GM04504 (cell line): Measurements from ENCODE around the gene FAM90A1.
"Not testable (repeated sequence)": the region's sequence is repeated elsewhere in the genome, so short reads cannot be mapped to it uniquely, and the experiment has no call there.

ENCODE experiments used
- DNase-seq: peaks from one replicate; pipeline ENCODE4 v3.0.0-alpha.2; 2012; ENCODE audit warnings: low read depth

The FAM90A1 gene, protein sequence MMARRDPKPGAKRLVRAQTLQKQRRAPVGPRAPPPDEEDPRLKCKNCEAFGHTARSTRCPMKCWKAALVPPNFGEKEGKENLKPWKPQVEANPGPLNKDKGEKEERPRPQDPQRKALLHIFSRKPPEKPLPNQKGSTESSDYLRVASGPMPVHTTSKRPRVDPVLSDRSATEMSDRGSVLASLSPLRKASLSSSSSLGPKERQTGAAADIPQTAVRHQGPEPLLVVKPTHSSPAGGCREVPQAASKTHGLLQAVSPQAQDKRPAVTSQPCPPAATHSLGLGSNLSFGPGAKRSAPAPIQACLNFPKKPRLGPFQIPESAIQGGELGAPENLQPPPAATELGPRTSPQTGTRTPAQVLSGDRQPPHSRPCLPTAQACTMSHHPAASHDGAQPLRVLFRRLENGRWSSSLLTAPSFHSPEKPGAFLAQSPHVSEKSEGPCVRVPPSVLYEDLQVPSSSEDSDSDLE

DNA sequence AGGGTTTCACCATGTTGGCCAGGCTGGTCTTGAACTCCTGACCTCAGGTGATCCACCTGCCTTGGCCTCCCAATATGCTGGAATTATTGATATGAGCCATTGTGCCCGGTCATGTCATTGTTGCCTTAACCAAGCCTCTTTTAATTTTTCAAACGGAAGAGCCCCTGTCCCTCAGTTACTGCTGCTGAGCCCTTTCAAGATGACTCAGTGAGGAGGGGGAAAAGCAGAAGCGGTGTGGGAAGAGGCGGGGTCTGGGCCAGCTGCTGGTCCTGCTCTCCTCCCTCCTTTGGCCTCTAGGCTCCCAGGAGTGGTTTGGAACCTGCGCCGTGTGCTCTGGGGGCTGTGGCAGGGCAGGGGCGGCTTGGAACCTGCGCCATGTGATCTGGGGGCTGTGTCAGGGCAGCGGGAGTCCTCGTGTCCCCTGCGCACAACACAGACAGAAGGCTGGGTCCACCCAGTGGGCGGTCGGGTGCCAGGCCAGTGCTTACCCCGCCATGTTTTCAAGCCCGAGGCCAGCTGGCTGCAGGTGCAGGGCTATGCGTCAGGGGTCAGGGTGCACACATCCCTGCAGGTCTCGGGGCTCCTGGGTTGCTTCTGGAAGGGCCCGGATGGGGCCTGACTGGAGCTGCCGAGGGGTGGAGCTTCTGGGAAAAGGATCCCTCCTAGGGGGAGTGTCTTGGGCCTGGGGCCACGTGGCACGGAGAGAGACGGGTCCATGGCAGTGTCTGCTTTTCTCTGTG, at the start of gene FAM90A1:
TSS of gene FAM90A1 (minus strand) at position 627 of the 740 bp plus-strand sequence. CDS start 2,786 bp downstream, outside the sequence.
- DNase-seq = not testable (repeated sequence)

DNA sequence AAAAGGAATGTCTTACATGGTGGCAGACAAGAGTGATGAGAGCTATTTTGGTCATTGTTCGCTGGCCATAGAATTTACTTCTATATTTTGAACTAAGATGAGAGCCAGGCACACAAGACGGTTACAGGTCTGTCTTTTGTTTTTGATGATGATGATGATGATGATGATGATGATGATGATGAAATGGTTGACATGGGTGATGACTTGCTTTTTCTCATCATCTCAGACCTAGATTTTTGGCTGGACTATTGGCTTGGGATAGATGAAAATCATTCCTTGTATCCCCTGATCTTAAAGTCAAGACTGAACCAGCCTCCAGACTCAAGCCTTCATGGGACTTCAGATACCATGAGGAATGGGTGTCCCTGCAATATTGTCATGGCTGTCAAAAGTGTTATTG, 49.0 kb upstream of the FAM90A1 start:
- DNase-seq = not testable (repeated sequence)

DNA sequence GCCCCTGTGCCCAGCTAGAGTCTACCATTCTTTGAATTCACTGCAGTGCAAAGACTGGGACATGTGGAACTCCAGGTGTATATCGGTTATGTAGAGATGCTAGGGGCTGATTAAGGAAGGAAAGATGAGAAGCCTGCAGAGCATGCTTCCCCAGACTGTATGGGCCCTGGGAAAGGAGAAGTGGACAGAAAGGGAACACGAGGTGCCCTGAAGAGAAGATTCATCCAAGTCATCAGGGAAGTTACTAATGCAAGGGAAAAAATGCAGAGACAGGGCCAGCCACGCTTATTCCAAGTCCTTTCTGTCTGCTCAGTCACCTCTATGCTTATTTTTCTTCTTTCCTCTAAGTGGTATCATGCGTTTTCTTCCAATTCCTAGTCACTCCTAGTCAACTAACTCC, 39.3 kb upstream of the FAM90A1 start:
- not testable (repeated sequence) for DNase-seq

DNA sequence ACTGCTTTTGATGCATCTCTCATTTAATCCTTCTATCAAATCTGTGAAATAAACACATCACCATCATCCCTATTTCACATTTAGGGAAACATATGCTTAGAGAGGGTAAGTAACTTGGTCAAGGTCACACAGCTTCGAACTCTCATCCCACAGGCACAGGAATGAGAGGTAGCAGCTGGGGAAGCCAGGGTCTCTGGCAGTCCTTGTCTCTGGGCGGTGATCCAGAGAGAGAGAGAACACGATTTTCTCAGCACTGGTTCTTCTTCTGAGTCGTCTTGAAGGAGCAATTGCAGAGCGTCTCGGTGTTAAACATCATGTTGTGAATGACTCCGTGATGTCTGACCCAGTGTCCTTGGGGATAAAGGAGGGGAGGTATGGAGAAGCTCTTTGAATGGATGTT, 36.8 kb upstream of the FAM90A1 start:
- not testable (repeated sequence) for DNase-seq

DNA sequence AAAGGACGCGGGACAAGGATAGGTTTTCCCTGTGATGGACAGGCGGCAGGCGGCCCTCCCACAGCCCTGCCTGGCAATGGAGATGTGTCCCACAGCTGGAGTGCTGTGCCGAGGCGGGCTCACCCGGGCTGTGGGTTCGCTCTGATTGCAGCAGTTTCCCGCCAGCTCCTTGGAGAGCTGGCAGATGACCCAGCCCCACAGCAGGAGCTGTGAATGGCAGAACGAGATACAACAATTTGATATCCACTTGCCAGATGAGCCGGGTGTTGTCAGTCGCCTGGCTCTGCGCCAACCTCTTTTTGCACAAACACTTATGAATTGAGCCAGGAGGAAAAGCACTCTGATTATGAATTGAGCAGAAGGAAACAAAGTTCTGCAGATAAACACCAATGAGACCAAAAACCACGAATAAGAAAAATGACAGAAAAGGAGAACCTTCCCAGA, 33.7 kb upstream of the FAM90A1 start:
- not testable (repeated sequence) for DNase-seq

DNA sequence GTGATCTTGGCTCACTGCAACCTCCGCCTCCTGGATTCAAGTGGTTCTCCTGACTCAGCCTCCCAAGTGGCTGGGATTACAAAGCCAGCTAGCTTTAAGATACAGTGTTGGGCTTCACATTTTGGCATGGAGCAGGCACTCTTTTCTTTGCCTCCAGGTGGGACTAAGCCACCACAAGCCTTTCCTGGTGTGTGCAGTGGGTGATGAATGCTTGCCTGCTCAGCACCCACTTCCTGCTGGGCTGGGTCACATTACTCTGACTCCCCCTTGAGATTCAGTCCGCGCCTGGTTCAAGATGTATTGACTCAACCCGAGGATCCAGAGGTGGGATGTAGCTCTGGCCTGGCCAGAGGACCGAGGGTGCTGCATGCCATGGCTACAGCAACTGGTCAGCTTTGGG, 28.9 kb upstream of the FAM90A1 start:
- not testable (repeated sequence) for DNase-seq

DNA sequence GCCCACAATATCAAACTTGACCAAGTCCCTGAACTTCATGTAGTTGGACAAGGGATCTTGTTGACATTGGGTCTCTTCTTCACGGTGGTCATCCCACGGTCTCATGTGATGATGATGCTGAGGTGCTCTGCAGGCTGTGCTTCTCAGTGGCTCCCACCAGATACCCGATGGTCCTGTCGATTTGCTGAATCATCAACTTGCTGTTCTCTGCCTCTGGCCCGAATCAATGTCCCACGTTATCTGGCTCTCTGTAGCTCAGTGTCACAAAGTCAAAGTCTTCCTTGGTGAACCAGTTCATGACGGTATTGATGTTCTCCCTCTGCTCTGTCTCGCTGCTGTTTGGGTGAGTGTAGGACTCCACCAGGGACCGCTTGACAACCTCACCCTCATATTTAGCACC, 27.3 kb upstream of the FAM90A1 start:
- DNase-seq = not testable (repeated sequence)

DNA sequence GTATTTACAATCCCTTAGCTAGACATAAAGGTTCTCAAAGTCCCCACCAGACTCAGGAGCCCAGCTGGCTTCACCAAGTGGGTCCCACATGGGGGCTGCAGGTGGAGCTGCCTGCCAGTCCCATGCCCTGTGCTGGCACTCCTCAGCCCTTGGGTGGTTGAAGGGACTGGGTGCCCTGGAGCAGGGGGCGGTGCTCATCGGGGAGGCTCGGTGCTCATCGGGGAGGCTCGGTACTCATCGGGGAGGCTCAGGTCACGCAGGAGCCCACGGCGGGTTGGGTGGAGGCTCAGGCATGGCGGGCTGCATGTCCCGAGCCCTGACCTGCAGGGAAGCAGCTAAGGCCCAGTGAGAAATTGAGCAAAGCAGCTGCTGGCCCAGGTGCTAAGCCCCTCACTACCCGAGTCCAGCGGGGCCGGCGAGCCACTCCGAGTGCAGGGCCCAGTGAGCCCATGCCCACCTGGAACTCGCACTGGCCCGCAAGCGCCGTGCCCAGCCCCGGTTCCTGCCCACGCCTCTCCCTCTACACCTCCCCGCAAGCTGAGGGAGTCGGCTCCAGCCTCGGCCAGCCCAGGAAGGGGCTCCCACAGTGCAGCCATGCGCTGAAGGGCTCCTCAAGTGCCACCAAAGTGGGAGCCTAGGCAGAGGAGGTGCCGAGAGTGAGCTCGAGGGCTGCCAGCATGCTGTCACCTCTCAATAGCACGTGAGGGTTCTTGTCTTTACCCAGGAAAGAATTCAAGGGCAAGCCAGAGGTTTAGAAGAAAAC, 24.8 kb upstream of the FAM90A1 start:
- DNase-seq = not testable (repeated sequence)

DNA sequence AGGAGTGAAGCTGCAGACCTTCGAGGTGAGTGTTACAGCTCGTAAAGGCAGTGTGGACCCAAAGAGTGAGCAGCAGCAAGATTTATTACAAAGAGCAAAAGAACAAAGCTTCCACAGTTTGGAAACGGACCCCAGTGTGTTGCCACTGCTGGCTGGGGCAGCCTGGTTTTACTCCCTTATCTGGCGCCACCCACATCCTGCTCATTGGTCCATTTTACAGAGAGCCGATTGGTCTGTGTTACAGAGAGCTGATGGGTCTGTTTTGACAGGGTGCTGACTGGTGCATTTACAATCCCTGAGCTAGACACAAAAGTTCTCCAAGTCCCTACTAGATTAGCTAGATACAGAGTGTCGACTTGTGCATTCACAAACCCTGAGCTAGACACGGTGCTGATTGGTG, 24.2 kb upstream of the FAM90A1 start:
- DNase-seq = not testable (repeated sequence)

DNA sequence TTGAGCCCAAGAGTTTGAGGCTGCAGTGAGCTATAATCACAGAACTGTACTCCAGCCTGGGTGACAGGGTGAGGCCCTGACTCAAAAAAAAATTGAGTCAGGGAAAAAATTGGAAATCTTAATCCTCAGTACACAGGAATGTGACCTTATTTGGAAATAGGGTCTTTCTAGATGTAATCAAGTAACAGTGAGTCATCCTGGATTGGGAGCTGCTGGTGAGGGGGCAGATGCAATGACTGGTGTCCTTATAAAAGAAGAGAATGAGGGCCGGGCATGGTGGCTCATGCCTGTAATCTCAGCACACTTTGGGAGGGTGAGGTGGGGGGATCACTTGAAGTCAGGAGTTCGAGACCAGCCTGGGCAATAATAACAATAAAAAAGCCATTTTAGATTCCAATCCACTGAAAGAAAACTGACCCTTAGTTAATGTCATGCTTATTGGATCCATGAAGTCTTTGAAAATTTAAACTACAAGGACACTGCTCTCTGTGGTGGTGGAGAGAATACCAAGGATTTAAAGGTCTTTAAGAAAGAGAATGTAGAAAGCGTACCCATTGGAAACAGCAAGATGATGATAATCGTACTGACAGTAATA, 19.6 kb upstream of the FAM90A1 start:
- not testable (repeated sequence) for DNase-seq

DNA sequence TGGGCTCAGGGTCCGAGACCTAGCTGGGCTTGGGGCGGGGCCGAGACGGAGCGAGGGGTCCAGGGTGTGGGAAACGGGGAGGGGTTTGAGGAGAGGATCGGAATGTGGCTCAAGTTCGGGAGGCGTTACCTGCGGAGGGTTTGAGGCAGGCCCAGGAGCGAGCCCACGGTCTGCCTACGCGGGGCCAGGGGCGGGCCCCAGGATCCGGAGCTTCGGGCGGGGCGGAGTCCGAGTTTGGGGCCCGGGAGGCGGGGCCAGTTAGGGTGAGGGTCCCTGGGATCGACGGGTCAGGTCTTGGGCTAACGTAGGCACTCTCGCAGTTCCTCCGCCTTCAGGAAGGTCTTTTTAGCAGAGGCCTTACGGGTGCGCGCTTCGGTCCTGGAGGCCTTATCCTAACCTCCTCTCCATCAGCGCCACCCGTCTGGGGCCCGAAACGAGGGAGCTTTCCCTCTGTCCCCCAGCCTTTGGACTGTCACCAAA, 16.3 kb upstream of the FAM90A1 start:
- DNase-seq = peak; percentile 12

DNA sequence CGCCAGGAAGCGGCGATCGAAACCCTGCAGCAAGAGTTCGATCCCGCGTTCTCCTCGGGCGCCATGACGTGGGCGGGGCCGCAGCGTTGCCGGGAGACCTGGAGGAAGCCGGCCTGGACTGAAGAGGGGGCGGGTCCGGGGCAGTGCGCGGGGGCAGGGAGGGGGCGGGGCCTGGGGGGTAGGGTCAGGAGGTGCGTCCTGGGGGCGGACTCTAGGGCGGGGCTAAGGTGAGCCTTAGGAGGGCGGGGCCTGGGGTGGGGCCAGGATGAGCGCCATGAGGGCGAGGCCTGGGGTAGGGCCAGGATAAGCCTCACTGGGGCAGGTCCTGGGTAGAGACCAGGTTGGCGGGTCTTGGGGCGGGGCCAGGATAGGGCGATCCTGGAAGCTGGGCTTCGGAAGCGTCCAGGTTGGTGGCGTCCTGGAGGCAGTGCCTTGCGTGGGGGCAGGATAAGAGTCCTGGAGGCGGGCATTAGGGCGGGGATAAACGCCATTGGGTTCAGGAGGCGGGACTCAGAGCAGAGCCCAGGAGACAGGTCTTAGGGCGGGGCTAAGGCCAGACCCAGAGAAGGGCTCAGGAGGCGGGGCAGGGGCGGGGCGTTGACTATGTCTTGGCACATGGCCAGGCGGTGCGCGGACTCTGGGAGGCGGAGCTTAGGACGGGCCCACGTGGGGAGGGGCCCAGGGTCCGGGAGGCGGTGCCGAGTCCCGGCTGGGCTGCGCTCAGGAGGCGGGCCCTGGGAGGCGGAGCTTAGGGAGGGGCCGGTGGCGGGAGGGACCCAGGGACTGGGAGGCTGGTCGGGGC, 15.7 kb upstream of the FAM90A1 start:
- DNase-seq = peak; percentile 91

DNA sequence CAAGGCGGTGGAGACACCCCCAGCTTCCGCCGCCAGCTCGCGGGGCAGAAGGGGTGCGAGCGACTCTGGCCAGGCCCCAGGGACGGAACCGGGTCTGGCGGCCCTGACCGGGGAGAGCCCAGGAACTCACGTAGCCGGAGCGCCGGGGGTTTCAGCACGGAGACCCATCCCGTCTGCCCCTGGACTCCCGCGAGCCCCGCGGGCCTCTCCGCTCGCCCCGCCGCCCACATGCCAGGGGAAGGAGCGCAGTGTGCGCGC, 15.1 kb upstream of the FAM90A1 start:
- DNase-seq = not testable (repeated sequence)

DNA sequence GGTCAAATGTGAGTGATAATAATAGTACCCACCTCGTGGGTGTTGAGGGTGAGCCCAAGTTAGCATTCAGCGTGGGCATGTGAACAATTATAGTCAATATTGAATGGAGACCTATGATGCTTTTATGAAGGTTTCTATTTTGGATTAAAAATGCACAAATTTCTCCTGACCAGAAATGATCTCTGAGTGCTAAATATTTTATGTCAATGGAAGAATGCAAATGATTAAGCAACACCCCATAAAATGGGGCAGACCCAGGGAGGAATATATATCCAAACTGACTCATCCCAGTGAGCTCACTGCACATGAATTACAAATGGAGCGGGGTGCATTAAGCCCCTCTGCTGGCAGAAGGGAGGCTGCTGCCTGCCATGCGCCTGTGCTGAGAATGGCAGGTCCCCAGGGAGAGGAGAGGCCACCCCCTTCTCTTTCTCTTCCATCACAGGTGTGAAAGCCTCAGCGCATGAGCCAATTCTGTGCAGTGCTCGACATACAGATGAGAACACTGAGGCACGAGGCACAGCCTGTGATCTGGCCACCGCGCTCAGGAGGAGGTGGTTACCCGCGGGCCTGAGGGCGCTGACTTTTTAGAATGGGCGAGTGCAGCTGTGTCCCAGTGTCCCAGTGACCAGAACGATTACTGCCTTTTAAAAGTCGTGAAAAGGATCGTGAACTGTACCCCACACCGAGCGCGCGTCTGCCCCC, 14.7 kb upstream of the FAM90A1 start:
- DNase-seq = peak; percentile 22

DNA sequence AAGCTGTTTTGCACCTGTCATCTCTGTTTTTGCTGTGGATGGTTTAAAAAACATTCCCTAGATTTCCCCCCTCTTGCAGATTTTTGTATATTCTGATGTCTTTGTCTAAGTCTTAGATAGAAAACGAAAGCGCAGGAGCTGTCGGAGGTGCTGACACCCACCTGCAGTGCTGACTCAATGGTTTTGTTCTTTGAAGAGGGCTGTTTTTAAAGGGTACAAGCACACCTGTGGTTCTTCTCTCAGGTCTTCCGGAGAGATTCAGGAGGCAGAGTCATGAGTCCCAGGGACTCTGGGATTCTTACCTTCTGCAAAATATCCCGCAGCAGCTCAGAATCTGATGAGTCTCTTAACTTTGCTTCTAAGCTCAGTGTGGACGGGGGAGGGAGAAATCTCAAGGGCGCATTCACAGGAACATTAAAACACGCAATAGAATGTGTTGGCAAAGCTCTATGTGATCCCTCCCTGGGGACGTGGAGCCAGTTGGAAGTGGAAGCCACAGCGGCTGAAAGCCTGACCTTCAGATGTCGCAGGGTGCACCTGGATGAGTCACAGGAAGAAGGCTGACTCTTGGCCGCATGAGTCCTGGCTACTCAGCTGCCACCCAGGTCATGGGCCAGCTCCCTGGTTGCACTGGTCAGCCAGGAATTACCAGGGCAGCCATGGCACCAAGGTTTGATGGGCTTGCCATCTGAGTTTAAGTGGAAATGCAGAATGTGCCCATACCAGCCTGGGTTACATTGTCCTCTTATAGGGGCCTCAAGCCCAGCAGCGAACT, 13.1 kb upstream of the FAM90A1 start:
- DNase-seq = not testable (repeated sequence)

DNA sequence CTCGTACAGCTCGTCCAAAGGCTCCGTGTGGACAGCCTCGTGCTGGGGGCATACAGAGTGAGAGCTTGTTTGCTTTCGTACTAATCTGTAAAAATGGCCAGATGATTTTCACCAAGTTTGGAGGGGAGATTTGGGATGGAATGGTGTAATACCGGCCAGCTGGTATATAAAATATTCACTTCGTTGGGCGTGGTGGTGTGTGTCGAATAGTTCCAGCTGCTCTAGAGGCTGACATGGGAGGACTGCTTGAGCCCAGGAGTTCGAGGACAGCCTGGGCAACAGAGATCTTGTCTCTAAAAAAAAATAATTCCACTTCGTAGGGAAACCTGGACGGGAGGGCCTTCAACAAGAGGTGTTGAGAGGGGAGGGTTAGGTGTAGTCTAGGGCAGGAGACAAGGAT, 9.6 kb upstream of the FAM90A1 start:
- not testable (repeated sequence) for DNase-seq

DNA sequence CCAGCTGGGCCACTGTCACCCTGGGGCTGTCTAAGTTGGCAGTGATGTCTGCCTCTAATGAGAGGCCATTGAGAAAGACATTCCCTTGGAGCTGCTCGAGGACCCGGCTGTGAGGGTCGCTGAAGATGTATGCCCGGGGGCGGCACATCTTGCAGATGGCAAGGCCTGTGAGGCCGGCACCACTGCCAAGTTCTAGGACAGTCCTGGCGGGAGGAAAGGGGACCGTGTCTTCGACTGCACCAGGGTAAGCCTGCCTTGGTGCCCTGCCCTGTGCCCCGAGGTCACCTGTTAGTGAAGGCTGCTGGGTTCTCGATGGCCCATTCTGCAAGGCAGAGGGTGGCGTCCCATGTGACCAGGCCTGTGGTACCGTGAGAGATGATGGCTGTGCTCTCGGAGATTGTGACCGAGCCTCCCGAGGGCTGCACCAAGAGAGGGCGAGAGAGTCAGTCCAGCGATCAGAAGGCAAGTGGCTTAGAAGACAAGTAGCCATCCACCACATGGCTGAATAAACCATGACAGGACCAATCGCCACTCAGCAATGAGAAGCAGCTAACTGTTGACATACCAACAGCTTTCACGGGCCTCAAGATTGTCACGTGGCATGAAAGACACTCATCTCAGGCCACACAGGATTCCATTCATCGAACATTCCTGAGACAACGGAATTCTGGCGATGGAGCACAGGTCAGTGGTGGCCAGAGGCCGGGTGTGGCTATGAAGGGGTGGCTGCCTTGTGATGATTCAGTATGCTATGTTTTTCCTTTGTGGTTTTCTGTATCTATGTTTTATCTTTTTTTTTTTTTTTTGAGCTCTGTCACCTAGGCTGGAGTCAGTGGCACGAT, 8.1 kb upstream of the FAM90A1 start:
- DNase-seq = peak; percentile 58

DNA sequence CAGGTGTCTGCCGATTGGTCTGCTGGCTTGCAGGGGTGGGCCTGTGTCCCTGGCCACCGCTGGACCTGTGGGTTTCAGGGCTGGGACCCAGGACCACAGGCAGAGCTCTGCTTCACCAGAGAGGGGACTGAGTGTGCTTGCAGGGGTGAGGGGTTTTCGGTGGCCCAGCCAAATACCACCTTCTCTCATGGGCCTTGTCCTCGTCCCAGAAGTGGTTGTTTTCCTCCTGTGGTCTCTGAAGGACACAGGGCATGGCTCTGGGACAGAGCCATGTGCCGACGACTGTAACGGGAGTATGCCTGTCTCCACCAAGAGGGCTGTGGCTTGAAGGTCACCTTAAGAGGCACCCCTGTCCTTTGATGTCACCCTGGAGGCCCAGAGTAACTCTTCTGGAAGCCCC, 7.3 kb upstream of the FAM90A1 start:
- DNase-seq = not testable (repeated sequence)
